IMR-90 (cell line): ENCODE data around the gene CPTP. TPM values are rescaled to one million over a fixed set of nuclear protein-coding genes. Genes with fewer than 3 reads are reported as not detected.

Source experiments
- ATAC-seq: fragments of 200-7000 bp; cut with Tn5 transposase; 2 replicates; pipeline ENCODE4 v1.9.1; 2020; ENCODE audit warnings: low read depth, mild to moderate bottlenecking, moderate library complexity
- BruUV-seq: library from RNA; stranded (reverse); fragments of 400-500 nt; replicated peaks from 2 replicates; lab custom pipeline; 2021; lab: Mats Ljungman, UMichigan
- CTCF ChIA-PET: fragments of 300-600 bp; formaldehyde crosslinking; extraction: SDS; loops from one replicate; lab custom pipeline; 2021; ENCODE audit warnings: antibody characterized with exemption; lab: Yijun Ruan, JAX
- POLR2A ChIA-PET: fragments of 300-600 bp; sonication (Branson Sonifier 250); formaldehyde crosslinking; loops from one replicate; lab custom pipeline; 2022; ENCODE audit warnings: antibody characterized with exemption; ENCODE audit not compliant: unreplicated experiment; lab: Charles Lee
- DNase-seq: peaks from one replicate; pipeline ENCODE4 v3.0.0; 2013
- H2AFZ ChIP-seq: replicated peaks from 2 replicates; pipeline ENCODE3; 2013; ENCODE audit warnings: low read length, mild to moderate bottlenecking; ENCODE audit not compliant: poor library complexity
- H2AK5ac ChIP-seq: 2 replicates; pipeline ENCODE4 v1.6.1; 2013; ENCODE audit warnings: low read depth, low read length, inconsistent platforms
- H2AK9ac ChIP-seq: replicated peaks from 2 replicates; pipeline ENCODE3; 2013; ENCODE audit warnings: mild to moderate bottlenecking, low read depth, low read length, moderate library complexity; ENCODE audit not compliant: poor library complexity
- H2BK120ac ChIP-seq: 2 replicates; pipeline ENCODE4 v1.6.1; 2013; ENCODE audit warnings: low read depth, low read length, inconsistent platforms
- H2BK15ac ChIP-seq: 3 replicates; pipeline ENCODE4 v1.6.1; 2013; ENCODE audit warnings: low read depth, low read length, inconsistent platforms
- H2BK20ac ChIP-seq: 2 replicates; pipeline ENCODE4 v1.6.1; 2013; ENCODE audit warnings: low read depth, mild to moderate bottlenecking, inconsistent platforms, low read length, moderate library complexity
- H2BK5ac ChIP-seq: 2 replicates; pipeline ENCODE4 v1.6.1; 2013; ENCODE audit warnings: mild to moderate bottlenecking, low read depth, low read length, inconsistent platforms; ENCODE audit not compliant: poor library complexity, severe bottlenecking
- H3K14ac ChIP-seq: replicated peaks from 2 replicates; pipeline ENCODE4 v1.6.1; 2013; ENCODE audit warnings: low read depth, low read length, inconsistent platforms
- H3K18ac ChIP-seq: 2 replicates; pipeline ENCODE4 v1.6.1; 2013; ENCODE audit warnings: low read depth, low read length, control low read depth
- H3K23ac ChIP-seq: 2 replicates; pipeline ENCODE4 v1.6.1; 2013; ENCODE audit warnings: low read depth, low read length, inconsistent platforms
- H3K27ac ChIP-seq: 2 replicates; pipeline ENCODE4 v1.5.1; 2013; ENCODE audit warnings: mild to moderate bottlenecking, control low read depth, low read length; ENCODE audit not compliant: insufficient read depth
- H3K27me3 ChIP-seq: 2 replicates; pipeline ENCODE4 v1.6.1; 2013; ENCODE audit warnings: low read length; ENCODE audit not compliant: control insufficient read depth, insufficient read depth
- H3K36me3 ChIP-seq: 2 replicates; pipeline ENCODE4 v1.6.1; 2013; ENCODE audit warnings: low read length, mixed read lengths; ENCODE audit not compliant: control insufficient read depth, insufficient read depth
- H3K4ac ChIP-seq: 2 replicates; pipeline ENCODE4 v1.6.1; 2013; ENCODE audit warnings: low read depth, low read length, inconsistent platforms
- H3K4me1 ChIP-seq: 2 replicates; pipeline ENCODE4 v1.6.1; 2013; ENCODE audit warnings: low read length, mixed read lengths; ENCODE audit not compliant: control insufficient read depth, insufficient read depth
- H3K4me2 ChIP-seq: 2 replicates; pipeline ENCODE4 v1.6.1; 2013; ENCODE audit warnings: low read depth, mild to moderate bottlenecking, control low read depth, low read length, moderate library complexity
- H3K4me3 ChIP-seq: 2 replicates; pipeline ENCODE4 v1.5.1; 2013; ENCODE audit warnings: low read depth, mild to moderate bottlenecking, control low read depth, low read length, moderate library complexity; ENCODE audit not compliant: insufficient read depth
- H3K56ac ChIP-seq: 2 replicates; pipeline ENCODE4 v1.6.1; 2013; ENCODE audit warnings: low read length, inconsistent platforms; ENCODE audit not compliant: insufficient read depth; ENCODE audit errors: extremely low read depth
- H3K79me1 ChIP-seq, 2 experiments: 2 replicates each; pipeline ENCODE4 v1.6.1; 2013; ENCODE audit warnings: low read length in 2 of 2, inconsistent platforms in 1 of 2, low read depth in 1 of 2
- H3K9ac ChIP-seq: 2 replicates; pipeline ENCODE4 v1.6.1; 2013; ENCODE audit warnings: low read depth, low read length, control low read depth
- H3K9me1 ChIP-seq: 2 replicates; pipeline ENCODE4 v1.6.1; 2013; ENCODE audit warnings: low read length, inconsistent platforms; ENCODE audit not compliant: insufficient read depth
- H3K9me3 ChIP-seq: 2 replicates; pipeline ENCODE4 v1.6.1; 2013; ENCODE audit warnings: low read length; ENCODE audit not compliant: control insufficient read depth, insufficient read depth
- H4K20me1 ChIP-seq: 2 replicates; pipeline ENCODE4 v1.6.1; 2013; ENCODE audit warnings: low read length, inconsistent platforms; ENCODE audit not compliant: insufficient read depth
- H4K5ac ChIP-seq: 2 replicates; pipeline ENCODE4 v1.6.1; 2013; ENCODE audit warnings: mild to moderate bottlenecking, low read depth, low read length, control low read depth
- H4K8ac ChIP-seq, 2 experiments: 2 replicates each; pipeline ENCODE4 v1.6.1; 2013; ENCODE audit warnings: low read depth in 2 of 2, low read length in 2 of 2, control low read depth in 1 of 2, inconsistent platforms in 1 of 2
- H4K91ac ChIP-seq: 2 replicates; pipeline ENCODE4 v1.6.1; 2013; ENCODE audit warnings: low read depth, low read length, inconsistent platforms; ENCODE audit not compliant: insufficient read depth
- ELK1 ChIP-seq: fragments of 150-350 bp; IDR thresholded peaks from 2 replicates; pipeline ENCODE4 v1.6.1; 2016; ENCODE audit warnings: low read depth, mild to moderate bottlenecking, low read length, moderate library complexity, borderline replicate concordance
- MXI1 ChIP-seq: IDR thresholded peaks from 2 replicates; pipeline ENCODE4 v1.6.1; 2012; ENCODE audit warnings: low read depth, mild to moderate bottlenecking, low read length, moderate library complexity, borderline replicate concordance
- RAD21 ChIP-seq: IDR thresholded peaks from 2 replicates; pipeline ENCODE4 v1.6.1; 2012; ENCODE audit warnings: low read length, improper control_type of control experiment
- RFX5 ChIP-seq: IDR thresholded peaks from 2 replicates; pipeline ENCODE4 v1.8.0; 2012; ENCODE audit warnings: low read depth, mild to moderate bottlenecking, low read length, moderate library complexity
- WGBS, 2 experiments: methylation state at CpG; one replicate each; pipeline versions ENCODE4 v1.1.5 to v1.1.7; 2013; ENCODE audit warnings: missing lambda C conversion rate in 2 of 2; ENCODE audit not compliant: insufficient read length in 1 of 2; ENCODE audit errors: extremely low coverage in 2 of 2; 5-methylcytosine and 5-hydroxymethylcytosine counted together
- dilution Hi-C: fragments of 300-500 bp; cut with HindIII; formaldehyde crosslinking; loops from one replicate; pipeline ENCODE4 v1.14.3; 2018; ENCODE audit warnings: low sequenced_read_pairs; ENCODE audit not compliant: unreplicated experiment
- in situ Hi-C: fragments of 300-500 bp; cut with MboI; formaldehyde crosslinking; loops from 3 replicates; pipeline ENCODE4 v1.14.3; 2019; ENCODE audit warnings: low sequenced_read_pairs, inconsistent platforms, mixed read lengths
- intact Hi-C: fragments of 100-400 bp; cut with micrococcal nuclease; formaldehyde crosslinking; loops from 2 replicates; pipeline ENCODE4 v1.10.0; 2022
- polyA plus RNA-seq, 3 experiments: library from polyadenylated mRNA; depleted of rRNA; stranded (reverse); fragments of >200 nt; gene quantifications; 2 replicates each; pipeline ENCODE4 v1.2.3, GENCODE V29; 2012; ENCODE audit warnings: low replicate concordance in 1 of 3
- total RNA-seq: library from RNA; depleted of rRNA; stranded (reverse); fragments of >200 nt; gene quantifications from 2 replicates; pipeline ENCODE4 v1.2.3, GENCODE V29; 2012

The CPTP gene
- total and polyA plus RNA-seq, 2 of the 4 experiments (the other 2 are of a cell fraction): 2.7 to 12.1 TPM

- ChIA-PET CTCF (interaction anchor here (1.4 to 1.5 kb wide), 2 partner anchors 9 to 168 kb away, joined by 3 read pairs; no protein-coding TSS in a partner anchor), POLR2A (no interaction called here)
- Histone ChIP-seq H4K8ac (no peak overlapping the region), H3K9me1 (no peaks in the 10 kb centered on the region), H3K79me1 (no peaks in the 10 kb centered on the region), H3K9me3 (no peaks in the 10 kb centered on the region), H3K36me3 (peaks cover 23% of the 10 kb centered on the region), H2BK120ac (no peak overlapping the region), H3K27me3 (no peaks in the 10 kb centered on the region), H3K4me2 (no peak overlapping the region), H2AK5ac (no peak overlapping the region), H3K4me3 (no peak overlapping the region), H3K23ac (no peak overlapping the region), H2BK20ac (no peak overlapping the region), H4K5ac (no peak overlapping the region), H3K56ac (no peak overlapping the region), H4K91ac (no peak overlapping the region), H3K4me1 (no peaks in the 10 kb centered on the region; the same call in 1 of the 2 replicates), H2AK9ac (peak overlapping the region; percentile 45), H3K14ac (no peak overlapping the region), H3K4ac (no peak overlapping the region), H2BK15ac (no peak overlapping the region), H4K20me1 (peaks cover 13% of the 10 kb centered on the region), H3K18ac (no peak overlapping the region), H2AFZ (no peak overlapping the region), H2BK5ac (no peak overlapping the region), H3K27ac (no peak overlapping the region), H3K9ac (no peak overlapping the region)
- dilution Hi-C loops: no loop called here
- no peak for DNase-seq
- intact Hi-C loops: no loop called here
- TF ChIP-seq RFX5 (no peak), ELK1 (no peak), RAD21 (no peak), MXI1 (no peak)
- ATAC-seq: 0 out of 2 replicates have a peak, but pooled peaks have one; percentile 2
- in situ Hi-C loops: no loop called here
- no TSS peak for BruUV-seq
- WGBS, 2 experiments: 54% methylated on average over 22 of the region's 28 CpGs; no CpG with 5 or more reads in 1 of the 2 experiments
These were observed 33.5 kb upstream of the CPTP start for GRCh38 chr1:1291023-1291528.
